HG03066 (cell line): ENCODE data around the gene CPEB3.
"Not testable (repeated sequence)": the region's sequence is repeated elsewhere in the genome, so short reads cannot be mapped to it uniquely, and the experiment has no call there.

Experiments used
- ATAC-seq: cut with Tn5 transposase; IDR thresholded peaks from one replicate; pipeline ENCODE4 v1.9.1; 2021; ENCODE audit warnings: low read depth; ENCODE audit not compliant: unreplicated experiment

Gene CPEB3

GRCh38 chr10:92149261-92149660, 141.6 kb downstream of the CPEB3 start:
- no peak for ATAC-seq

- ATAC-seq, result no peak
These were observed 144.1 kb downstream of the CPEB3 start for GRCh38 chr10:92146781-92147180.

- no peak for ATAC-seq
These were observed 144.8 kb downstream of the CPEB3 start for GRCh38 chr10:92146107-92146506.

- ATAC-seq, result peak; percentile 66
These were observed 147.9 kb downstream of the CPEB3 start for GRCh38 chr10:92142949-92143348.

GRCh38 chr10:92142512-92142911, 148.4 kb downstream of the CPEB3 start:
- no peak for ATAC-seq

GRCh38 chr10:92141147-92141546, 149.7 kb downstream of the CPEB3 start:
- not testable (repeated sequence) for ATAC-seq

GRCh38 chr10:92134049-92134448, 156.8 kb downstream of the CPEB3 start:
- not testable (repeated sequence) for ATAC-seq

- ATAC-seq, result no peak
These were observed 159.5 kb downstream of the CPEB3 start for GRCh38 chr10:92131275-92131820.

- no peak for ATAC-seq
These were observed 160.1 kb downstream of the CPEB3 start for GRCh38 chr10:92130622-92131274.

GRCh38 chr10:92126100-92126650, 164.7 kb downstream of the CPEB3 start:
- ATAC-seq, result no peak

GRCh38 chr10:92125144-92125543, 165.7 kb downstream of the CPEB3 start:
- ATAC-seq, result no peak

GRCh38 chr10:92124616-92125143, 166.2 kb downstream of the CPEB3 start:
- no peak for ATAC-seq

GRCh38 chr10:92124020-92124419, 166.9 kb downstream of the CPEB3 start:
- ATAC-seq, result no peak

GRCh38 chr10:92122941-92123450, 167.9 kb downstream of the CPEB3 start:
- no peak for ATAC-seq

- no peak for ATAC-seq
These were observed 169.0 kb downstream of the CPEB3 start for GRCh38 chr10:92121686-92122492.

GRCh38 chr10:92119340-92119739, 171.5 kb downstream of the CPEB3 start:
- no peak for ATAC-seq

GRCh38 chr10:92114917-92115316, 176.0 kb downstream of the CPEB3 start:
- ATAC-seq, result not testable (repeated sequence)

- no peak for ATAC-seq
These were observed 176.8 kb downstream of the CPEB3 start for GRCh38 chr10:92113911-92114600.

- ATAC-seq, result no peak
These were observed 178.4 kb downstream of the CPEB3 start for GRCh38 chr10:92112462-92112861.

- ATAC-seq, result no peak
These were observed 179.4 kb downstream of the CPEB3 start for GRCh38 chr10:92111336-92111939.
